GM12892 (cell line): ENCODE measurements around the gene CLMN.

Experiments
- POLR2A ChIP-seq: IDR thresholded peaks from 2 replicates; pipeline ENCODE4 v1.6.1; 2011; ENCODE audit warnings: low read depth, low read length, control low read depth
- TAF1 ChIP-seq: IDR thresholded peaks from 2 replicates; pipeline ENCODE4 v1.6.1; 2011; ENCODE audit warnings: low read depth, mild to moderate bottlenecking, control low read depth, low read length, borderline replicate concordance

DNA sequence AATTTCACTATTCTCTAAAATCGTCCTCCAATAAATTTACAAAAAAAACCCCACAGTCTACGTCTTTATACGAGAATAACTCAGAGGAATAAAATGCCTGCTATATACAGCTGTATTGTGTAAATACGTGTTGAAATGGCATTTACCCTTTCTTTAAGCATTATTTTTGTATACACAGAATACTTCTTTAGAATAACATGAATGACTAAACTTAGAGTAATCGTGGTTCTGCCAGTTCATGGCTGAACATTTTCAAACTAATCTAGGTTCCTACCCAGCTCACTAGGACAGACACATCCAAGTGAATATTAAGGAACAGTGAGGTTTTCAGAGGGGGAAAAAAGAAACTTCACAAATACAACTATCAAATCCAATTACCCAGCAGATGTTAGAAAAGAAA is 186.9 kb downstream of the CLMN start:
- no peak for TF ChIP-seq POLR2A
- TF ChIP-seq TAF1, result no peak
